NOMO-1 (cell line): ENCODE data around the gene GAB1.

Source experiments
- DNase-seq, 2 experiments: peaks; one replicate each; lab custom pipeline; 2025; ENCODE audit not compliant: unreplicated experiment in 2 of 2; lab: John Stamatoyannopoulos, UW

The GAB1 gene

DNA sequence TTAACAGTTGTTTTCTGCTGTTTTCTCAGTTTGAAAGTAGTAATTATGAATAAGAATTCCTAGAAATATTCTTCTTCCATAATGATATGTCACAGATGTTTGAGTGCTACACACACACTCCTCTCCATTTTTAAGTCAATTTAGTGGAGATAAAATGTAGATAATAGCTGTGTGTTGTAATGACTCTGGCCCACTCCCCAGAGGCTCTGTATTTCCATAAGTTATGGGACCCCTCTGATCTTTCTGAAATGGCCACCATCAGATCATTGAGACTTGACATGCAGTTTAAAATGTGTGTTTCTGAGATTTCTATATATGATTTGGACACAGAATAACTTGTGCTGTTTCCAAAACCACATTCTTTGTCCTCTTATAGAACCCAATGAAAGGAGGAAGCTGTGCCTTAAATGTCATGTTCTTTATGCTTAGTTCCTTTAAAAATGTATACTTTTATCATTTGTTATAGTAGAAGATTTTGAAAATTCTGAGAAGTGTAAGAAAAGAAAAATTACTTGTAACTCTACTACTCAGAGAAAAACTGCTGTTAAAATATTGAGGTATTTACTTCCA lies 46.4 kb downstream of the GAB1 start:
- DNase-seq = peak in 1 of 2 experiments; percentile 46

DNA sequence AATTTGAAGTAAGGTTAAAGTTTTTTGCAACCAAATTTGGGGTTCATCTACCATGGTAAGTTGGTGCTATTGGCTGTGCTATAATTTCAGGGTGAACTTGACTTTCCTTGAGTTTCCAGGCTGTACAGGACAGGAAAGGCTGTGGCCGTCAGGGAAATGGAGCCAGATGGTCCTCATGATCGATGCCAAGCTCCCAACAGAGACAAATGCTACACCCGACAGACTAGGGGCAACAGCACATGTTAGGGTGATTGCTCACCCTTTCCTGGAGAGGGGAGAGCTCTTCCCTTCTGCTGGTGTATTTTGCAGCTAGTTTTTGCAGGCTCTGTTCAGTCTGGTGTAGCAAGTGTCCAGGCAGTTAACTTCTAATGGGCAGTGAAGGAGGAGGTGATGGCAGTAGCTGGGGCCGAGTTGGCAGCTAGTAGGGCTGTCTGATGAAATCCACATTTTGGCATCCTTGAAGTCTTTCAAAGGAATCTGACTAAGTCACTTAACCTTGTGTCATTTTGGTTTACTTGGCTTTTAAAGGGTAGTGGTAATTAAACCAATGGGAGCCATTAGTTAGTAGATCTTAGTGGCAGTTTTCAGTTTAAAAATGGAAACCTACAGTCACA lies 47.8 kb downstream of the GAB1 start:
- DNase-seq = no peak

DNA sequence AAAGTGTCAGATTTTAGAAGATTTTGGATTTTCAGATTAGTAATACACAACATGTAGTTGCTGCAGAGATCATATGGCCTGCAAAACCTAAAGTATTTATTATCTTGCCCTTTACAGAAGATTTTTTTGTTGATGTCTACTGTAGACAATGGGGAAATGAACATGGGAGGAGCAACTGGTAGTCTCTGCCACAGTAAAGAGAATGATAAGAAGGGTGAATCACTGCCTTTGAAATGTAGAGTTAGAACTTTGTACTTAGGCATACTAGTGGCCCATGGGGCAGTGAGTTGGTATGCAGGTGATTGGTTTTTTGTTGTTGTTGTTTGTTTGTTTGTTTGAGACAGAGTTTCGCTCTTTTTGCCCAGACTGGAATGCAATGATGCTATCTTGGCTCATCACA lies 50.1 kb downstream of the GAB1 start:
- no peak for DNase-seq

DNA sequence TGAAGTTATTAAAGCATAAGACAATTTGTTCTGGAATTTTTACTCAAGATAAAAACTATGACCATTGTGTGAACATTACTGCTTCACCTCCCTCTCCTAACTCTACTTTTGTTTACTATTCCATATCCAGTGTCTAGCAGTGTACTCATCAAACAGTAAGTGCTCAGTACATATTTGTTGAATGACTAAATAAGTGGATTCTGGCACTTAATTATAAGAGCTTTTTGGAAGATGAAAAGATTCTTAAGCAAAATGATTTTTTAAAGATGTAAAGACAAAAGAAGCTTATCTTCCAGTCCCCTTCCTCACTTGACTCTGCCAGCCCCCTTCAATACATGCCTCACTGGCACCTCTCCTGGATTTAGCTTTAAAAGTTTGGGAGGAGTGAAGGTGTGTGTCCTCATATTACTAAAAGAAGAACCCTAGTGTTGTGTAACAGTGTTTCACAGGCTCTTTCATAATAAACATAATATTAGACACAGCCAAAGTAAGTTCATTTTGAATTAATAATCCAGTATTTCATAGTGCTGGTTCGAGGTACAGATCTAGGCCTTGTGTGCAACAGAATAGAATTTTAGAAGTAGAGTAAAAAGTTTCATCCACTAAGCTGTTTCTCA lies 53.0 kb downstream of the GAB1 start:
- DNase-seq = peak in 1 of 2 experiments; percentile 12

DNA sequence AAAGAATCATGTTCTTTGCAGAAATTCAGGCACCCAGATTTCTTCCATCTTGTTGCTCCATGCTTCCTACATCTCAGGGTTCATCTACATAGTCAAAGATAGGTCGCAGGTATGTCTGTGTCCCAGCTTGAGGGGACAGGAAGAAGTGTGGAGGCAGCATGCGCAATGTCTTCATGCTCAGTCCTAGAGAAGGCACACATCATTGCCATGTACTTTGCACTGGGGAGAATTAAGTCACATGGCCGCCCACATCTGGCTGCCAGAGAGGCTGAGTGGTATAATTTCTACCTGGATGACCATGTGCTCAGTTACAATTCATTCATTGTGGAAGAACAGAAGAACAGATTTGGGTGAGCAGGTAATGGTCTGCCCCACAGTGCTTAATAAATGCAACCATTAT lies 54.1 kb downstream of the GAB1 start:
- no peak for DNase-seq

DNA sequence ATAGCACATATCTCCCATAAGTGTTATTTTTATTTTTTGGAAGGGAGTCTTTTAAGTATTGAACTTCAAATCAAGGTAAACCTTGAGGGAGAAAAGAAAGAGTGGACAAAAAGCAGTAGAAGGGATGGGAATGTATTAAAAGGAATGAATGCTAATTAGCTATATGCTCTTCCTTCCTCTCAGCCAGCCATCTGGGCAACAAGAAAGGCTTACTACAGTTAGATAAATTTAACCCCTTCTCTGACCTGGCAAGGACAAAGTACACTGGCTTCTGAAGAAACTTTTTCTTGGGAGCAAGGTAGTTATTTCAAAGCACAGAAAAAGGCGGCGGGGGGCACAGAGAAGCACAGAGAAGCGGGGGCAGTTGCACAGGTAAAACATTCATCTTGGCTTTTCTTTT lies 54.6 kb downstream of the GAB1 start:
- DNase-seq = no peak

DNA sequence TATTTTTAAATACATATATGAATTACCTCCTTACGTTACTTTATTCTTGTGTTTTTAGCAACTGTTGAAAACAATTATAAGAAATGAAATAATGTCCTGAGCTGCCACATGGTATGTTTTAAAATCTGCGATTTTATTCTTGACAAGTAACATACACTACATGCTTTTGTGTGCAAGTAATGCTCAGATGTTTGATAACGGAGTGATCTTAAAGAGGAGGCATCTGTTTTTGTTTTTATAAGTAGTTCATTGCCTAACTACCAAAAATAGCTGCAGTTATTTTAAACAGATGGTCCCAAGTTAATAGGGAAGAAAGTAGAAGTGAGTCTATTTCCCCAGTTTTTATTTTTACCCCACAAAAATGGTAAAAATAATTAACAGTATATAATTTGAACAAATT lies 55.2 kb downstream of the GAB1 start:
- DNase-seq = no peak

DNA sequence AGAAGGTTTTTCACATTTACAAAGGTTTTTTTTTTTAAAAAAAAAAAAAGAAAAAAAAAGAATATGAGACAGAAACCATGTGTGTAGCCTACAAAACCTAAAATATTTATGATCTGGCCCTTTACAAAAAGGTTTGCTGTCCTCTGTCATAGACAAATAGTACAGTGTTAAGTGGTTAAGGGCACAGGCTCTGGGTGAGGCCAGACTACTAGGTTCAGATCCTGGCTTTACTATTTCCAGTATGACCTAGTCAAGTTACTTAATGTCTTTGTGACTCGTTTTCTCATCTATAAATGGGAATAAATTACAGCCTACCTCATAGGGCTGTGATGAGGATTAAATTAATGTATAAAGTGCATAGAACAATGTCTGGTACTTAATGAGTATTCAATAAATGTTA lies 56.5 kb downstream of the GAB1 start:
- DNase-seq = no peak

DNA sequence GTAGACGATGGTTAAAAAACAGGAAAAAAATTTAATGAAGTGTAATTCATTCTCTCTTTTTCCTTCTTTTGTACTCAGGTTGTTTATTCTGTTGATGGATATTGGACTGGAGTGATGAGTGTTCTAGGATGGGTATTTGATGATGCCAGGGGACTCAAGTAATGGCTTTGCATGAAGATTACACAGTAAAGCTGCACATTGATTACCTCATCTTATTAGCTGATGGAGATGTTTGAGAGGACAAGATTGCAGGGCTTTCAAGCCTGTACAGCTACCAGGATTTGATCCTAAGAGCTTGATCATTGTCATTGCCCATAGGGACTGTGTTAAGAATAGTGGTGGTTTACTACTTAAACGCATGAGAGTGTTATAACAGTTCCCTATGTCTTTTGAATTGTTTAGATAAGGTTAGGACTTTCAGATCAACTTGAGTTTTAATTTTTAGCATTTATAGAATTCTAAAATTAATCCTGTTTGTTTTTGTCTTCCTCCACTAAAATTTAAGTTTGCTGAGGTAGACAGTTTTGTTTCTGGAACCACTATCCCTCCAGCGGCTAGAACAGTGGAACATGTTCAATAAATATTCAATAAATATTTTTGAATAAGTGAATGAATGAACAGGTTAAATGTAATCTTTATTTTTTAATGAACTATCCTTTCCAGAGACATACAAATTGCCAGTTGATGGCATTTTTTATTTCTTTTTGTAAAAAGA lies 58.2 kb downstream of the GAB1 start:
- DNase-seq = no peak

DNA sequence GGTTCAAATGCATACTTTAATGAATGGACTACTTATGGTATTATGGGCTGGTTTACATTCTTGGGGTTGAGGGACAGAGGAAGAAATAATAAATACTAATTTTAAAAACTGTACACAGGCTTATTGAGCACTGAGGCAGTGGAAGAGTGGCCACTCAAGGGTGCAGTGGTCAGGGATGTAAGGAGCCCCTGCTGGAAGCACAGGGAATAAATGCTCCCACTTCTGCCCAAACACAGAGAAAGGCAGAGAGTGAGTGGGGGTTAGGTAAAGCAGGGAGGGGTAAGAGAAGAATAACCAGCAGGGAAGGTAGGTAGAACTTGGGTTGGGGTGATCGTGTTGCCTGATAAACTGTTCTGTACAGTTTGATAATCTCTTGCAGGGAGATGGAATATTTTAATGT lies 60.0 kb downstream of the GAB1 start:
- no peak for DNase-seq

DNA sequence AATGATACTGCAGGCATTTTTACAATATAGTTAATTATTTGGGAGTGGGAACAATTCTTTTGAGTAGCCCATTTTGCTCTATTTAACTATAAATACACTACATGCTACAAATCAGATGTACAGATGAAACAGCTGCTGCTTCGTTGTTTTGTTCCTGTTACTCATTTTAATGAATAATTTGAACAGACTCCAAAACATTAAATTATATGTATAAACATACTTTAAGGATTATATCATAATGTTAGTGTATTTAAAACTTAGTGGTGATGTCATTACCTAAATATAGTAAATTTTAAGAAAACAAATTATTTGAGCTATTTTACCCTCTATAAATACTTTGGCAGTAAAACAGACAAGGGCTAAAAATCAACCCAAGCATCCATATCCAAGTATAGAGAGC lies 60.7 kb downstream of the GAB1 start:
- no peak for DNase-seq

DNA sequence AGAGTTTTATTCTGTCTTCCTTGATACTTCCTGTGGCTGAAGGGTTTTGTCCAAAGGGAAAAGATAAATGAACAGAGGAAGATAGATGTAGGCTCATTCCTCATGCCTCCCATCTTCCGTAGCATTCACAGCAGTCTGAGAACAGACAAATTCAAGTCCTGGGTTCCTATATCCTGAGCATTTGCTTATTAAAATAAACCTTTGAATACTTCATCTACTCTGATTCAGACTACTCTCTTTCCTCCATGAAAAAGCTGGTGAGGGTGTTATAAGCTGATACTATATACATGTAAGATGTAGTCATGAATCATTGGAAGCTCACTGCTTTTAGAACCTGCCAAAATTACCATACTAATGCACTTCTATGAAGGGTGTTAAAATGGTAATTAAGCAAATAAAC lies 61.2 kb downstream of the GAB1 start:
- DNase-seq = no peak

DNA sequence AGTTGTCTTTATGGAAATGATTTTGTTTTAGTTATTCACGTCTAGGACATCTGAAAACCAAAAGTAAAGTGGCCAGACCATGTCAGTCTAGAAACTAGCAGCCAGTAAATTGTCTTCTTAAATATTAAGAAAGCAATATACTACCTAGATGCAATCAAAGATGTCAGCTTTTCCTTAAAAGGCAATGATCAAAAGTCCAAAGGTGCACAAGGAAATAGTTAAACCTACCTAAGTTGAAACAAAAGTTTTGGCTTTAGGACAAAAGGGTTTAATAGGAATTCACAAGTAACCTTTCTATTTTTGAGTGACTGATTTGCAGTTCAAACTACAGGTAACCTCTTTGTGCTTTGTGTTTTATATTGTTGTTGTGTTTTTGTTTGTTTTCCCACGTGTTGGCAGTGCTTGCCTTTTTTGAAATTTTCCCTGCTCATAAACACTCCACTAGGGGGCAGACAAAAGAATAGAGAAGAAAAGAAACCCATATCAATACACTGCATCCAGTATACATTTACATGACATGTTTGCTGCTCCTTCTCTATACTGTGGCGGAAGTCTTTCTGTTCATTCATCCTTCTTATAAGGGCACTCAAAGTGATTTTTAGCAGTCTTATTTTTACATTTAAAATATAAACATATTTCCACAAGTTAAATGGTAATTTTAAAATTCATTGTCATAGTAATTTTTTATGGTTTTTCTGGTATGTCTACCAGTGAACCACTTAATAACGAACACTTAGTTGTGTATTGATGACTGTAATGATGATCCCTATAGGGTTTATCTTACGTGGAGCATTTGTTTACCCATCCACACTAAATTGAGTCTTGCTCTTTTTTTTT lies 62.7 kb downstream of the GAB1 start:
- peak in 1 of 2 experiments; percentile 12 for DNase-seq

DNA sequence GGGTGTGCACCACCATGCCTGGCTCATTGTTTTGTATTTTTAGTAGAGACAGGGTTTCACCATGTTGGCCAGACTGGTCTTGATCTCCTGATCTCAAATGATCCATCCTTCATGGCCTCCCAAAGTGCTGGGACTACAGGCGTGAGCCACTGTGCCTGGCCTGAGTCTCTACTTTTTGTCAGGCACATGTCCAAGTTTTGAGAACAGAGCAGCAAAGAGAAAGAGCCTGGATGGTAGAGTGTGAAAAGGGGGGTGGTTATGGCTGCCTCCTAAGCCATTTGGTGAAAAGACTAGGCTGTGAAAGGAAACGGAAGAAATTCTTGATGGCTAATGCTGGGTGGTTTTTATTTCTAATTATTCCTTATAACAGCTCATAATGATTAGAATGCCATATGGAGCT lies 63.4 kb downstream of the GAB1 start:
- DNase-seq = no peak

DNA sequence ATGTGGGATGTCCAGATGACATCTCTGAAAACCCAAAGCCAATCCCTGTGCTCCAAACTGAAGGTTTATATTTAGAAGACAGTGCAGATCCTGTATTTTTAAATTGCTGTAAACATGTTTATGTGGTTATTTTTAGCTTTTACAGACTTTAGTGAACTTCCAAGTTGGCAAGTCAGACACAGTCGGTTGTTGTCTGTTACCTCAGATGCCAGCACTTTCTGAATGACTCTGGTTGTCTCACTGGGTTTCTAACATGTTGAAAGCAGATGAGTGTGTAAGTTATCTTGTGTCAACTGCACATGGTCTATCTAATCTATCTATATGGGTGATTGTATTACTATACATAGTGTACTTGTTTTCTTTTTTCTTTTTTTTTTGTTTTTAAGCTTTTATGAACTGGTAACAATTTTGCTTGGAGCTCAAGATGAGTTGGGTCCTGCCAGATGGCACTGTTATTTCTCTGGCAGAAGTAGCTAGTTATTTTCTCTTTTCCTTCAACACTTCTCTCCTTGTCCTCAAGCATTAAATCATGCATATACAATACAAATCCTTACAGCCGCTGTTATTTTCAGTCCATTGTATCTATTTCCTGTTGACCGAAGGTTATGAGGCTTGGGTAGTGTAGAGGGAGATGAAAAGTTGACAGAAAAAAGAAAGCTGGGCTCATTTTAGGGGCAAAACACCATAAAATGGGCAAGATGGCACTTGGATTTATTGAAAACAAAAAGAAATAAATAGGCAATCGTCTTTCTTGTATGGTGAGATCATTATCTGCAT lies 66.3 kb downstream of the GAB1 start:
- no peak for DNase-seq

DNA sequence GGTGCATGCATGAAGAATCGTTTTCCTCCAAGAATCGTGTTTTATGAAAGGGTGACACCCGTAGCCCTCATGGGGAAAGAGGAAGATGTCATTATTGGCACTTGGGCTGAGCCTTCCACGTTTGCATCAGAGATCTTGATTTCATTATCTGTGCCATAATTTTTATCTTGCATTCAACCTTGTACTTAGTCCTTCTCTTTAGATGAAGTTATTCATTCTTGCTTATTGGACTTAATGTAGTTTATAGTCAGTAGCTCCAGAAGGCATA lies 66.8 kb downstream of the GAB1 start:
- no peak for DNase-seq

DNA sequence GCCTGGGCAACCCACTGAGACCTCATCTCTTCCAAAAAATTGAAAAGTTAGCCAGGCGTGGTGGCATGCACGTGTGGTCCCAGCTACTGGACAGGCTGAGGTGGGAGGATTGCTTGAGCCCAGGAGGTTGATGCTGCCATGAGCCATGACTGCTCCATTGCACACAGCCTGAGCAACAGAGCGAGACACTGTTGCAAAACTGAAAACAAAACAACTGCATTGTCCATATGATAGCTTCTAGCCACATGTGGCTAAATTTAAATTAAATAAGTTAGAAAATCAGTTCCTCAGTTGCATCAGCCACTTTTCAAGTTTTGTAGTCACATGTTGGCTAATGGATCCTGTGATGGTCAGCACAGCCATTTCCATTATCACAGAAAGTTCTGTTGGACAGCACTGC lies 67.9 kb downstream of the GAB1 start:
- no peak for DNase-seq

DNA sequence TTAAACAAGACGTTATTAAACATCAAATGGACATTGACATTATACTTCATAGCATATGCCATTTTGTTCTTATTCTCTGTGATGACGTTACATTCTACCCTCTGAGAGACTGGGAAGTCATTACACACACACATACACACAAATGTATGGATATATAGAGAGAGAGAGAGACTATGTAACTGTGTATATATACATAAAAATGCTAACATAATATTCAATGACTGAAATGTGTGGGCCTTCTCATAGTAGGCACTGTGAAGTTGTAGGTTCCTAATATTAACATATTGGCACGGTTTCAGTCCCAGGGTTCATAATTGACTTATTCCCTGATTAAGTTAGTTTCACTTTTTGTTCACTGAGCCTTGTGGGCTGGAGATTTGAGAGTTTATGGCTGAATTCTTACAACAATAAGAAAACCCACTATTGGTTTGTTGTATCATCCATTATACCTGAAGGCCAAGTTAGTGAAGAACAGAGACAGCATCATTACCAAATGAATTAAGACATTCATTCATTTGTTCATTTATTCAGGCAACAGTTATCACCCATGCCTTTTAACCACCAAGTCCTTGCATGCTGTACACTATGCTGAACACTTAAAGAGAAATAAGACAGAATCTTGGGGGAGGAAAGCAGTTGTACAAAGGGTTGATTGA lies 68.5 kb downstream of the GAB1 start:
- no peak for DNase-seq

DNA sequence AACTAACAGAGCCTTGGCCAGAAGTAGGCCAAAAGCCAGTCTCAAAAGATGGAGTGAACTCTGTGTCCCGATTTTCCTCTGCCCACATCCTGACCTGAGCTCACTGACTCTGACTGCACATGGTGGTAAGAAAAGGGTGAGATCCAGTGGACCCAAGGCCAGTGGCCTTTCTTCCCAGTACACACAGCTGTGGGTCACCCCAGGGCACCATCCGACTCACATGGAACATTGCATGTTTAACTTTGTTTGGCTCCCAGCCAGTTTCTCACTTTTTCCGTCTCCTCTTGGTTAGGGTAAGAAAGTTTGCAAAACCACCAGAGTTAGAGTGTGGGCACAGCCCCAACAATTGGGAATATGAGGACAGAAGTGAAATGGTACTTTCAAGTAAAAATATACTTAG lies 69.8 kb downstream of the GAB1 start:
- DNase-seq = no peak

DNA sequence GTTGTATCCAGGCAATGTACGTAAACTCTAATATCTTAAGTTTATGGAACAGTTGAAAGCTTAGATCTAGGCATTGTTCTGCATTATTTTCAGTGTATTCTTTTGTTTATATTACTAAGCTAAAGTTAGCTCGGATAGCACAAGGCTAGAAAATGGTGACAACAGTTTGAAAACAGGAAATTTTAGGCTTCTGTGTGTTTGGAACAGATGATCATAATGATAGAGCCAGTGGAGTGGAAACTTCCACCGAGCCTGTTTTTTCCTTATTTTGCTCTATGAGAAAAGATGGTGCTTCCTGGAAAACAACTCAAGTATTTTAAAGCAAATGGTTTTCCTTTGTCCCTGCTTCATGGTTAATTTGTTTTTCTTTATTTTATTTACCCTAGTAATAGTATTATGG lies 70.8 kb downstream of the GAB1 start:
- no peak for DNase-seq
